B cell (primary cell): Measurements from ENCODE around the gene TANC1. TPM values are rescaled to one million over a fixed set of nuclear protein-coding genes. Genes with fewer than 3 reads are reported as not detected.

Source experiments
- ATAC-seq: fragments of 200-7000 bp; cut with Tn5 transposase; one replicate; pipeline ENCODE4 v1.10.0; 2021; ENCODE audit warnings: low read depth, mild to moderate bottlenecking, moderate number of reproducible peaks, moderate library complexity
- CTCF ChIA-PET: fragments of 350-600 bp; sonication (Branson Sonifier 250); formaldehyde crosslinking; loops from one replicate; lab custom pipeline; 2021; ENCODE audit warnings: antibody characterized with exemption, inconsistent platforms; lab: Charles Lee
- POLR2A ChIA-PET: fragments of 350-600 bp; sonication (Branson Sonifier 250); formaldehyde crosslinking; loops from one replicate; lab custom pipeline; 2021; ENCODE audit warnings: antibody characterized with exemption; lab: Charles Lee
- DNase-seq: peaks from one replicate; pipeline ENCODE4 v3.0.0; 2013
- H2AFZ ChIP-seq: 2 replicates; pipeline ENCODE4 v1.6.1; 2012; ENCODE audit warnings: mild to moderate bottlenecking, low read depth, low read length; ENCODE audit not compliant: insufficient read depth, poor library complexity, severe bottlenecking
- H3K27ac ChIP-seq, 2 donors: 1 replicate in 1 of 2; 2 replicates in 1 of 2; pipeline ENCODE4 v1.5.1; 2012 to 2013; ENCODE audit warnings: low read length in 2 of 2, mild to moderate bottlenecking in 2 of 2, moderate library complexity in 1 of 2
- H3K27me3 ChIP-seq, 4 experiments: fragments of 200-600 bp in 1 of 4; sonication (generic) in 1 of 4; replicated peaks in 1 of 4; 1 replicate in 2 of 4; 2 replicates in 2 of 4; pipeline versions ENCODE4 v1.6.1 to v1.7.0; 2013 to 2016; ENCODE audit warnings: low read length in 3 of 4, mild to moderate bottlenecking in 2 of 4, mixed read lengths in 1 of 4, moderate library complexity in 1 of 4; ENCODE audit not compliant: insufficient read depth in 4 of 4, control insufficient read depth in 3 of 4; ENCODE audit errors: control extremely low read depth in 1 of 4
- H3K36me3 ChIP-seq, 2 experiments: replicated peaks in 1 of 2; 1 replicate in 1 of 2; 2 replicates in 1 of 2; pipeline versions ENCODE4 v1.6.1 to v1.7.1; 2013; ENCODE audit warnings: low read length in 1 of 2; ENCODE audit not compliant: insufficient read depth in 2 of 2, control insufficient read depth in 1 of 2; ENCODE audit errors: control extremely low read depth in 1 of 2, extremely low read depth in 1 of 2
- H3K4me1 ChIP-seq, 2 donors: fragments of 200-600 bp in 1 of 2; sonication (generic) in 1 of 2; 1 replicate in 1 of 2; 2 replicates in 1 of 2; pipeline versions ENCODE4 v1.5.1 to v1.6.1; 2013 to 2017; ENCODE audit warnings: low read length in 2 of 2; ENCODE audit not compliant: control insufficient read depth in 2 of 2, insufficient read depth in 2 of 2
- H3K4me2 ChIP-seq: replicated peaks from 2 replicates; pipeline ENCODE3; 2012; ENCODE audit warnings: mild to moderate bottlenecking, low read depth, low read length; ENCODE audit not compliant: poor library complexity, severe bottlenecking
- H3K4me3 ChIP-seq, 5 experiments: fragments of 200-600 bp in 1 of 5; sonication (generic) in 1 of 5; 1 replicate in 3 of 5; 2 replicates in 2 of 5; pipeline versions ENCODE4 v1.5.1 to v1.7.0; 2011 to 2016; ENCODE audit warnings: low read length in 4 of 5, mild to moderate bottlenecking in 4 of 5, low read depth in 2 of 5, control low read depth in 1 of 5, moderate library complexity in 1 of 5; ENCODE audit not compliant: insufficient read depth in 1 of 5; ENCODE audit errors: control extremely low read depth in 1 of 5, extremely low read depth in 1 of 5
- H3K79me2 ChIP-seq: fragments of 200-600 bp; sonication (generic); one replicate; pipeline ENCODE4 v1.6.0; 2016; ENCODE audit warnings: low read length; ENCODE audit not compliant: control insufficient read depth, insufficient read depth
- H3K9ac ChIP-seq: fragments of 200-600 bp; sonication (generic); 2 replicates; pipeline ENCODE4 v1.6.1; 2017; ENCODE audit warnings: mild to moderate bottlenecking, low read length, moderate library complexity
- H3K9me3 ChIP-seq, 3 donors: one replicate each; pipeline versions ENCODE4 v1.6.1 to v1.7.1; 2013; ENCODE audit warnings: low read length in 2 of 3; ENCODE audit not compliant: control insufficient read depth in 2 of 3, insufficient read depth in 1 of 3; ENCODE audit errors: control extremely low read depth in 1 of 3
- H4K20me1 ChIP-seq: 2 replicates; pipeline ENCODE4 v1.6.0; 2012; ENCODE audit warnings: mild to moderate bottlenecking, low read length; ENCODE audit not compliant: insufficient read depth, control insufficient read depth, poor library complexity, severe bottlenecking
- H3K27ac Mint-ChIP-seq: one replicate; pipeline ENCODE4 v1.8.0; 2021; ENCODE audit warnings: mixed read lengths
- H3K27me3 Mint-ChIP-seq: one replicate; pipeline ENCODE4 v1.8.0; 2021; ENCODE audit warnings: mixed read lengths
- H3K4me1 Mint-ChIP-seq: one replicate; pipeline ENCODE4 v1.8.0; 2021; ENCODE audit warnings: mixed read lengths
- H3K4me3 Mint-ChIP-seq: one replicate; pipeline ENCODE4 v1.8.0; 2021; ENCODE audit warnings: mixed read lengths
- H3K9me3 Mint-ChIP-seq: one replicate; pipeline ENCODE4 v1.8.0; 2022; ENCODE audit warnings: mixed read lengths; ENCODE audit not compliant: insufficient read depth
- CTCF ChIP-seq: fragments of 200-600 bp; IDR thresholded peaks from one replicate; pipeline ENCODE4 v1.8.0; 2022; ENCODE audit warnings: antibody characterized with exemption, mild to moderate bottlenecking
- EZH2 ChIP-seq: IDR thresholded peaks from 2 replicates; pipeline ENCODE4 v1.6.1; 2012; ENCODE audit warnings: borderline replicate concordance, low read depth, mild to moderate bottlenecking, moderate library complexity, low read length; ENCODE audit not compliant: insufficient read depth, poor library complexity, severe bottlenecking
- WGBS: methylation state at CpG from one replicate; pipeline ENCODE4 v1.1.5; 2013; ENCODE audit warnings: missing lambda C conversion rate; ENCODE audit not compliant: insufficient coverage; 5-methylcytosine and 5-hydroxymethylcytosine counted together
- intact Hi-C: fragments of 100-400 bp; cut with micrococcal nuclease; formaldehyde crosslinking; loops from one replicate; pipeline ENCODE4 v1.10.0; 2022
- polyA plus RNA-seq: library from polyadenylated mRNA; depleted of rRNA; stranded (reverse); fragments of >200 nt; gene quantifications from 2 replicates; pipeline ENCODE4 v1.2.3, GENCODE V29; 2012
- total RNA-seq, 2 donors: library from RNA; stranded (reverse); fragments of 120-200 nt in 1 of 2; gene quantifications; 1 replicate in 1 of 2; 2 replicates in 1 of 2; pipeline versions ENCODE4 v1.2.3 to v1.2.4, GENCODE V29; 2013 to 2022

The TANC1 gene
- total and polyA plus RNA-seq, 2 donors (not counting 1 experiment from before 2014, with no cell fraction given): 0.13 TPM; not detected in 1

- no peaks in the 10 kb centered on the region for H3K9me3 ChIP-seq
- H2AFZ ChIP-seq: no peak overlapping the region
- H3K27me3 ChIP-seq: peaks cover 0 to 3% (median 0%) of the 10 kb centered on the region in 4 experiments
- no peak for TF ChIP-seq EZH2
- TF ChIP-seq CTCF: no peak
- H3K27ac ChIP-seq: no peak overlapping the region
- Mint-ChIP-seq H3K27me3 (peaks cover 3% of the 10 kb centered on the region), H3K4me1 (no peaks in the 10 kb centered on the region), H3K9me3 (no peaks in the 10 kb centered on the region), H3K4me3 (no peak overlapping the region), H3K27ac (no peak overlapping the region)
- H3K9ac ChIP-seq: no peak overlapping the region
- H3K36me3 ChIP-seq: no peaks in the 10 kb centered on the region
- no peak overlapping the region for H3K4me3 ChIP-seq
- ChIA-PET CTCF (interaction anchor here (0.6 kb wide), 1 partner anchor 1579 kb away, joined by 3 read pairs; no protein-coding TSS in a partner anchor), POLR2A (no interaction called here)
- no peak overlapping the region for H3K4me2 ChIP-seq
- DNase-seq: no peak
- intact Hi-C loops: no loop called here
- H3K79me2 ChIP-seq: no peaks in the 10 kb centered on the region
- no peaks in the 10 kb centered on the region for H3K4me1 ChIP-seq
- no peaks in the 10 kb centered on the region for H4K20me1 ChIP-seq
- ATAC-seq: no peak
These were observed 109.4 kb downstream of the TANC1 start for GRCh38 chr2:159077869-159078268.

- Histone ChIP-seq H4K20me1 (no peaks in the 10 kb centered on the region), H3K36me3 (no peaks in the 10 kb centered on the region), H3K4me3 (no peak overlapping the region), H3K79me2 (no peaks in the 10 kb centered on the region), H3K9me3 (no peaks in the 10 kb centered on the region), H3K27ac (no peak overlapping the region), H2AFZ (no peak overlapping the region), H3K27me3 (peaks cover 0 to 3% (median 0%) of the 10 kb centered on the region in 4 experiments), H3K4me1 (no peaks in the 10 kb centered on the region), H3K4me2 (no peak overlapping the region), H3K9ac (no peak overlapping the region)
- Mint-ChIP-seq H3K27ac (no peak overlapping the region), H3K4me3 (no peak overlapping the region), H3K9me3 (no peaks in the 10 kb centered on the region), H3K4me1 (no peaks in the 10 kb centered on the region), H3K27me3 (peaks cover 3% of the 10 kb centered on the region)
- intact Hi-C loops: no loop called here
- ChIA-PET POLR2A (no interaction called here), CTCF (interaction anchor here (0.6 kb wide), 1 partner anchor 1578 kb away, joined by 3 read pairs; no protein-coding TSS in a partner anchor)
- ATAC-seq (no peak), DNase-seq (no peak)
- TF ChIP-seq EZH2: no peak
- TF ChIP-seq CTCF: no peak
- no CpG with 5 or more reads among the region's 1 CpG for WGBS
These were observed 110.0 kb downstream of the TANC1 start for GRCh38 chr2:159078443-159078842.
